CD14-positive monocyte (primary cell): ENCODE data around the gene CC2D2A. TPM values are rescaled to one million over a fixed set of nuclear protein-coding genes. Genes with fewer than 3 reads are reported as not detected.

Source experiments
- DNase-seq, 3 donors: peaks; one replicate each; pipeline ENCODE4 v3.0.0-alpha.2; 2011 to 2022
- H2AFZ ChIP-seq: 2 replicates; pipeline ENCODE4 v1.6.0; 2012; ENCODE audit warnings: mild to moderate bottlenecking, low read depth, low read length, inconsistent platforms; ENCODE audit not compliant: insufficient read depth, poor library complexity, severe bottlenecking
- H3K27ac ChIP-seq, 2 donors: 1 replicate in 1 of 2; 2 replicates in 1 of 2; pipeline ENCODE4 v1.5.1; 2012 to 2013; ENCODE audit warnings: low read length in 2 of 2, control low read depth in 1 of 2, inconsistent platforms in 1 of 2, low read depth in 1 of 2, mild to moderate bottlenecking in 1 of 2
- H3K27me3 ChIP-seq, 2 donors: one replicate each; pipeline versions ENCODE4 v1.6.0 to v1.6.1; 2011 to 2013; ENCODE audit warnings: low read length in 2 of 2; ENCODE audit not compliant: control insufficient read depth in 2 of 2, insufficient read depth in 2 of 2
- H3K36me3 ChIP-seq, 2 donors: replicated peaks in 1 of 2; 1 replicate in 1 of 2; 2 replicates in 1 of 2; pipeline versions ENCODE4 v1.5.1 to v1.6.1; 2012 to 2013; ENCODE audit warnings: low read length in 2 of 2, control low read depth in 1 of 2, inconsistent platforms in 1 of 2, mild to moderate bottlenecking in 1 of 2; ENCODE audit not compliant: insufficient read depth in 2 of 2, control insufficient read depth in 1 of 2
- H3K4me1 ChIP-seq, 2 donors: 1 replicate in 1 of 2; 2 replicates in 1 of 2; pipeline versions ENCODE4 v1.5.1 to v1.6.1; 2012 to 2013; ENCODE audit warnings: low read length in 2 of 2, control low read depth in 1 of 2, inconsistent platforms in 1 of 2, mild to moderate bottlenecking in 1 of 2, moderate library complexity in 1 of 2; ENCODE audit not compliant: insufficient read depth in 2 of 2, control insufficient read depth in 1 of 2
- H3K4me2 ChIP-seq: replicated peaks from 2 replicates; pipeline ENCODE3; 2012; ENCODE audit warnings: low read length, moderate library complexity, mild to moderate bottlenecking; ENCODE audit not compliant: poor library complexity, severe bottlenecking; ENCODE audit errors: extremely low read depth
- H3K4me3 ChIP-seq, 3 experiments: fragments of 200-600 bp in 1 of 3; sonication (generic) in 1 of 3; replicated peaks in 1 of 3; 1 replicate in 2 of 3; 2 replicates in 1 of 3; pipeline ENCODE4 v1.5.1; 2011 to 2013; ENCODE audit warnings: low read length in 3 of 3, mild to moderate bottlenecking in 3 of 3, control low read depth in 2 of 3, low read depth in 2 of 3, inconsistent platforms in 1 of 3, moderate library complexity in 1 of 3
- H3K79me2 ChIP-seq: 2 replicates; pipeline ENCODE4 v1.6.0; 2012; ENCODE audit warnings: mild to moderate bottlenecking, control low read depth, inconsistent platforms, low read length, moderate library complexity; ENCODE audit not compliant: insufficient read depth
- H3K9ac ChIP-seq: 2 replicates; pipeline ENCODE4 v1.6.0; 2017; ENCODE audit warnings: low read length, mild to moderate bottlenecking; ENCODE audit not compliant: insufficient read depth, poor library complexity, severe bottlenecking
- H3K9me3 ChIP-seq, 2 donors: replicated peaks in 1 of 2; 1 replicate in 1 of 2; 2 replicates in 1 of 2; pipeline versions ENCODE4 v1.5.1 to v1.6.1; 2012 to 2013; ENCODE audit warnings: low read length in 2 of 2, control low read depth in 1 of 2; ENCODE audit not compliant: control insufficient read depth in 1 of 2, insufficient read depth in 1 of 2
- H4K20me1 ChIP-seq: 2 replicates; pipeline ENCODE4 v1.6.0; 2012; ENCODE audit warnings: mild to moderate bottlenecking, low read length, control low read depth, moderate library complexity; ENCODE audit not compliant: insufficient read depth
- H3K27ac Mint-ChIP-seq, 7 donors: one replicate each; pipeline ENCODE4 v1.8.0; 2020; ENCODE audit warnings: mild to moderate bottlenecking in 7 of 7, mixed read lengths in 7 of 7, moderate library complexity in 6 of 7, inconsistent platforms in 2 of 7
- H3K27me3 Mint-ChIP-seq, 3 donors: one replicate each; pipeline ENCODE4 v1.8.0; 2021 to 2022; ENCODE audit warnings: low read depth in 3 of 3, mild to moderate bottlenecking in 3 of 3, mixed read lengths in 3 of 3, moderate library complexity in 3 of 3, inconsistent platforms in 1 of 3
- H3K36me3 Mint-ChIP-seq, 2 donors: one replicate each; pipeline ENCODE4 v1.8.0; 2020; ENCODE audit warnings: mixed read lengths in 2 of 2, inconsistent platforms in 1 of 2, mild to moderate bottlenecking in 1 of 2
- H3K4me1 Mint-ChIP-seq: one replicate; pipeline ENCODE4 v1.8.0; 2020; ENCODE audit warnings: mild to moderate bottlenecking, mixed read lengths
- H3K4me3 Mint-ChIP-seq, 2 donors: one replicate each; pipeline ENCODE4 v1.8.0; 2020; ENCODE audit warnings: mild to moderate bottlenecking in 2 of 2, mixed read lengths in 2 of 2, moderate library complexity in 1 of 2
- H3K9me3 Mint-ChIP-seq, 7 donors: one replicate each; pipeline ENCODE4 v1.8.0; 2020 to 2022; ENCODE audit warnings: mixed read lengths in 7 of 7, mild to moderate bottlenecking in 6 of 7, moderate library complexity in 6 of 7, inconsistent platforms in 2 of 7
- WGBS: methylation state at CpG from one replicate; pipeline ENCODE4 v1.1.5; 2013; ENCODE audit warnings: missing lambda C conversion rate; ENCODE audit not compliant: insufficient coverage; 5-methylcytosine and 5-hydroxymethylcytosine counted together
- intact Hi-C, 2 donors: fragments of 100-400 bp; cut with micrococcal nuclease; formaldehyde crosslinking; loops; one replicate each; pipeline versions ENCODE4 v1.15.0 to v1.15.1; 2023
- polyA plus RNA-seq, 3 donors: library from polyadenylated mRNA; depleted of rRNA in 1 of 3; unstranded in 2 of 3; stranded (reverse) in 1 of 3; fragments of 300-500 nt in 2 of 3; fragments of >200 nt in 1 of 3; fragmentation: Illumina TruSeq in 2 of 3; gene quantifications; 1 replicate in 2 of 3; 2 replicates in 1 of 3; pipeline ENCODE4 v1.2.3, GENCODE V29; 2012 to 2021
- TF ChIP-seq, protein P1 (sequence below): fragments of 200-600 bp; IDR thresholded peaks from one replicate; pipeline ENCODE4 v1.8.0; 2022; ENCODE audit warnings: antibody characterized with exemption, mild to moderate bottlenecking

The CC2D2A gene
- polyA plus RNA-seq, 3 donors: 1.7 to 2.5 (median 1.9) TPM

DNA sequence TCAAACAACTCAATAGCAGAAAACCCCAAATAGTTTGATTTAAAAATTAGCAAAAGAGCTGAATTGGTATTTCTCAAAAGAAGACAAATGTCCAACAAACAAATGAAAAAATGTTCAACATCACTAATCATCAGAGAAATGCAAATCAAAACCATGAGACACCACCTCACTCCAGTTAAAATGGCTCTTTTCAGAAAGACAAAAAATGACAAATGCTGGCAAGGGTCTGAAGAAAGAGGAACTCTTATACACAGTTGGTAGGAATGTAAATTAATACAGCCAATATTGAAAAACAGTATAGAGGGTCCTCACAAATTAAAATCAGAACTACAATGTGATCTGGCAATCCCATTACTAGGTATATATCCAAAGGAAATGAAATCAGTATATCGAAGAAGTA, 115.1 kb downstream of the CC2D2A start:
- peaks cover 10 to 23% of the 10 kb centered on the region in 2 donors for H3K36me3 Mint-ChIP-seq
- DNase-seq: no peak
- H3K4me1 Mint-ChIP-seq: peaks cover 40% of the 10 kb centered on the region
- TF ChIP-seq, protein P1, sequence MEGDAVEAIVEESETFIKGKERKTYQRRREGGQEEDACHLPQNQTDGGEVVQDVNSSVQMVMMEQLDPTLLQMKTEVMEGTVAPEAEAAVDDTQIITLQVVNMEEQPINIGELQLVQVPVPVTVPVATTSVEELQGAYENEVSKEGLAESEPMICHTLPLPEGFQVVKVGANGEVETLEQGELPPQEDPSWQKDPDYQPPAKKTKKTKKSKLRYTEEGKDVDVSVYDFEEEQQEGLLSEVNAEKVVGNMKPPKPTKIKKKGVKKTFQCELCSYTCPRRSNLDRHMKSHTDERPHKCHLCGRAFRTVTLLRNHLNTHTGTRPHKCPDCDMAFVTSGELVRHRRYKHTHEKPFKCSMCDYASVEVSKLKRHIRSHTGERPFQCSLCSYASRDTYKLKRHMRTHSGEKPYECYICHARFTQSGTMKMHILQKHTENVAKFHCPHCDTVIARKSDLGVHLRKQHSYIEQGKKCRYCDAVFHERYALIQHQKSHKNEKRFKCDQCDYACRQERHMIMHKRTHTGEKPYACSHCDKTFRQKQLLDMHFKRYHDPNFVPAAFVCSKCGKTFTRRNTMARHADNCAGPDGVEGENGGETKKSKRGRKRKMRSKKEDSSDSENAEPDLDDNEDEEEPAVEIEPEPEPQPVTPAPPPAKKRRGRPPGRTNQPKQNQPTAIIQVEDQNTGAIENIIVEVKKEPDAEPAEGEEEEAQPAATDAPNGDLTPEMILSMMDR: no peak
- H2AFZ ChIP-seq: no peak overlapping the region
- no peak overlapping the region for H3K4me3 ChIP-seq
- H3K4me2 ChIP-seq: no peak overlapping the region
- intact Hi-C loops: no loop called here
- peaks cover 16 to 34% of the 10 kb centered on the region in 2 donors for H3K4me1 ChIP-seq
- H3K79me2 ChIP-seq: peaks cover 5% of the 10 kb centered on the region
- H3K27me3 ChIP-seq: no peaks in the 10 kb centered on the region
- H3K27me3 Mint-ChIP-seq: no peaks in the 10 kb centered on the region
- H3K9me3 ChIP-seq: no peaks in the 10 kb centered on the region
- peaks cover 0 to 3% of the 10 kb centered on the region in 2 donors for H3K36me3 ChIP-seq
- H3K4me3 Mint-ChIP-seq: no peak overlapping the region
- peak overlapping the region in 3 of 7 donors; percentile 20 to 66 (median 21) for H3K27ac Mint-ChIP-seq
- peaks cover 0 to 2% (median 0%) of the 10 kb centered on the region in 7 donors for H3K9me3 Mint-ChIP-seq
- no peak overlapping the region for H3K9ac ChIP-seq
- no CpG with 5 or more reads among the region's 1 CpG for WGBS
- no peak overlapping the region for H3K27ac ChIP-seq
- peaks cover 37% of the 10 kb centered on the region for H4K20me1 ChIP-seq

DNA sequence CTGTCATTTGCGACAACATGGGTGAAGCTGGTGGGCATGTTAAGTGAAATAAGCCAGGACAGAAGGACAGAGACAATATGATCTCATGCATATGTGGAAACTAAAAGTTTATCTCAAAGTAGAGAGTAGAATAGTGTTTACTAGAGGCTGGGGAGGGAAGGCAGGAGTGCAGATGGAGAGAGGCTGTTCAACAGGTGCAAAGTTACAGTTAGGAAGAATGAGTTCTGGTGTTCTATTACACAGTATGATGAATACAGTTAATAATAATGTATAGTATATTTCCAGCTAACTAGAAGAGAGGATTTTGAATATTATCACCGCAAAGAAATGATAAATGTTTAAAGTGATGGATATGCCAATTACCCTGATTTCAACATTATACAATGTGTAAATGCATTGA, 115.6 kb downstream of the CC2D2A start:
- H2AFZ ChIP-seq: no peak overlapping the region
- Mint-ChIP-seq H3K36me3 (peaks cover 7 to 17% of the 10 kb centered on the region in 2 donors), H3K27me3 (no peaks in the 10 kb centered on the region), H3K4me3 (no peak overlapping the region), H3K27ac (peak overlapping the region in 6 of 7 donors; percentile 0 to 66 (median 32)), H3K9me3 (peaks cover 0 to 2% (median 0%) of the 10 kb centered on the region in 7 donors), H3K4me1 (peaks cover 42% of the 10 kb centered on the region)
- TF ChIP-seq, protein P1: no peak
- peaks cover 5% of the 10 kb centered on the region for H3K79me2 ChIP-seq
- no peak for DNase-seq
- H3K27me3 ChIP-seq: no peaks in the 10 kb centered on the region
- H3K9ac ChIP-seq: no peak overlapping the region
- no peaks in the 10 kb centered on the region for H3K36me3 ChIP-seq
- H3K4me1 ChIP-seq: peaks cover 16 to 34% of the 10 kb centered on the region in 2 donors
- intact Hi-C loops: no loop called here
- no peaks in the 10 kb centered on the region for H3K9me3 ChIP-seq
- no peak overlapping the region for H3K4me3 ChIP-seq
- no CpG with 5 or more reads among the region's 2 CpGs for WGBS
- H4K20me1 ChIP-seq: peaks cover 39% of the 10 kb centered on the region
- H3K4me2 ChIP-seq: no peak overlapping the region
- peak overlapping the region in 1 of 2 donors; percentile 62 for H3K27ac ChIP-seq
